Trophoblast cell (in vitro differentiated cells and primary cell): ENCODE results near the gene NACA2.
"Not testable (repeated sequence)": the region's sequence is repeated elsewhere in the genome, so short reads cannot be mapped to it uniquely, and the experiment has no call there.

Experiments used
- DNase-seq, 2 donors: peaks; one replicate each; pipeline ENCODE4 v3.0.0-alpha.2; 2016
- H2AFZ ChIP-seq: 2 replicates; pipeline ENCODE4 v1.6.1; 2013; ENCODE audit warnings: low read length, moderate library complexity, mild to moderate bottlenecking; ENCODE audit not compliant: insufficient read depth, poor library complexity
- H2AK5ac ChIP-seq: 2 replicates; pipeline ENCODE4 v1.6.1; 2013; ENCODE audit warnings: mild to moderate bottlenecking, low read length
- H2BK120ac ChIP-seq: 2 replicates; pipeline ENCODE4 v1.6.1; 2013; ENCODE audit warnings: low read length, mild to moderate bottlenecking, moderate library complexity; ENCODE audit not compliant: insufficient read depth, poor library complexity
- H2BK12ac ChIP-seq: 2 replicates; pipeline ENCODE4 v1.6.1; 2013; ENCODE audit warnings: mild to moderate bottlenecking, low read length, moderate library complexity
- H2BK5ac ChIP-seq: 2 replicates; pipeline ENCODE4 v1.6.1; 2013; ENCODE audit warnings: low read length, low read depth, moderate library complexity, mild to moderate bottlenecking; ENCODE audit not compliant: poor library complexity
- H3K14ac ChIP-seq: 2 replicates; pipeline ENCODE4 v1.6.1; 2013; ENCODE audit warnings: mild to moderate bottlenecking, low read length
- H3K18ac ChIP-seq: 2 replicates; pipeline ENCODE4 v1.6.1; 2013; ENCODE audit warnings: mild to moderate bottlenecking, low read length
- H3K23ac ChIP-seq: 2 replicates; pipeline ENCODE4 v1.6.1; 2013; ENCODE audit warnings: low read length
- H3K27ac ChIP-seq: 2 replicates; pipeline ENCODE4 v1.5.1; 2013; ENCODE audit warnings: low read depth, mild to moderate bottlenecking, inconsistent platforms, low read length, moderate library complexity
- H3K27me3 ChIP-seq: 2 replicates; pipeline ENCODE4 v1.6.1; 2013; ENCODE audit warnings: inconsistent platforms, mild to moderate bottlenecking, low read length, moderate library complexity; ENCODE audit not compliant: insufficient read depth
- H3K36me3 ChIP-seq, 2 experiments: 1 replicate in 1 of 2; 2 replicates in 1 of 2; pipeline ENCODE4 v1.6.1; 2013; ENCODE audit warnings: low read length in 2 of 2, mild to moderate bottlenecking in 2 of 2, moderate library complexity in 1 of 2; ENCODE audit not compliant: insufficient read depth in 2 of 2, control insufficient read depth in 1 of 2
- H3K4ac ChIP-seq: 2 replicates; pipeline ENCODE4 v1.6.1; 2013; ENCODE audit warnings: low read depth, mild to moderate bottlenecking, low read length, moderate library complexity
- H3K4me1 ChIP-seq, 2 experiments: 1 replicate in 1 of 2; 2 replicates in 1 of 2; pipeline ENCODE4 v1.6.1; 2013; ENCODE audit warnings: low read length in 2 of 2, mild to moderate bottlenecking in 2 of 2, moderate library complexity in 1 of 2; ENCODE audit not compliant: insufficient read depth in 2 of 2, control insufficient read depth in 1 of 2
- H3K4me2 ChIP-seq: 2 replicates; pipeline ENCODE4 v1.6.1; 2013; ENCODE audit warnings: inconsistent platforms, mild to moderate bottlenecking, low read length, moderate library complexity
- H3K4me3 ChIP-seq: 2 replicates; pipeline ENCODE4 v1.5.1; 2013; ENCODE audit warnings: mild to moderate bottlenecking, low read depth, low read length, inconsistent platforms
- H3K79me1 ChIP-seq: one replicate; pipeline ENCODE4 v1.6.1; 2013; ENCODE audit warnings: low read length
- H3K79me2 ChIP-seq: 2 replicates; pipeline ENCODE4 v1.6.1; 2013; ENCODE audit warnings: low read length, mild to moderate bottlenecking; ENCODE audit not compliant: control insufficient read depth, insufficient read depth, poor library complexity
- H3K9ac ChIP-seq: 2 replicates; pipeline ENCODE4 v1.6.1; 2013; ENCODE audit warnings: mild to moderate bottlenecking, low read length
- H3K9me3 ChIP-seq: 2 replicates; pipeline ENCODE4 v1.6.1; 2013; ENCODE audit warnings: low read depth, mild to moderate bottlenecking, control low read depth, inconsistent platforms, low read length; ENCODE audit not compliant: insufficient read depth
- H4K12ac ChIP-seq: 2 replicates; pipeline ENCODE4 v1.6.1; 2013; ENCODE audit warnings: low read depth, mild to moderate bottlenecking, low read length, moderate library complexity
- H4K8ac ChIP-seq: 2 replicates; pipeline ENCODE4 v1.6.1; 2013; ENCODE audit warnings: low read depth, mild to moderate bottlenecking, low read length, moderate library complexity
- H4K91ac ChIP-seq: one replicate; pipeline ENCODE4 v1.6.1; 2013; ENCODE audit warnings: low read depth, mild to moderate bottlenecking, low read length, moderate library complexity
- WGBS: extraction: QIAGEN DNeasy Blood & Tissue Kit; methylation state at CpG from one replicate; pipeline ENCODE4 v1.1.7; 2013; ENCODE audit warnings: missing lambda C conversion rate; ENCODE audit not compliant: insufficient read length, insufficient coverage; ENCODE audit errors: extremely low coverage; 5-methylcytosine and 5-hydroxymethylcytosine counted together

Gene NACA2

DNA sequence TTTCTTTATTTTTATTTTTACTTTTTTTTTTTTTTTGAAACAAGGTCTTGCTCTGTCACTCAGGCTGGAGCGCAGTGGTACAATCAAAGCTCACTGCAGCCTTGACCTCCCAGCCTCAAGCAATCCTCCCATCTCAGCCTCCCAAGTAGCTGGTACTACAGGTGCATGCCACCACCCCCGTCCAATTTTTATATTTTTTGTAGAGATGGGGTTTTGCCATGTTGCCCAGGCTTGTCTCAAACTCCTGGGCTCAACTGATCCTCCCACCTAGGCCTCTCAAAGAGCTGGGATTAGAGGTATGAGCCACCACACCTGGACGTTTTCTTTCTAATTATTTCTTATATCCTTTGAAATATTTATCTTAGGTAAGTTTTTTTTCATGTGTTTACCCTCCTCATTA lies 4.4 kb downstream of the NACA2 start:
- not testable (repeated sequence) for H3K79me1 ChIP-seq, H3K27ac ChIP-seq, DNase-seq, H2BK5ac ChIP-seq, H3K9me3 ChIP-seq, H3K4ac ChIP-seq, H3K4me1 ChIP-seq, H4K91ac ChIP-seq, H3K18ac ChIP-seq, H3K4me2 ChIP-seq, H3K27me3 ChIP-seq, H3K9ac ChIP-seq, H3K4me3 ChIP-seq, H4K8ac ChIP-seq, H2BK12ac ChIP-seq, H2AFZ ChIP-seq, H2BK120ac ChIP-seq, H3K14ac ChIP-seq, H3K23ac ChIP-seq, H4K12ac ChIP-seq, H3K36me3 ChIP-seq, H3K79me2 ChIP-seq, H2AK5ac ChIP-seq
- no CpG with 5 or more reads among the region's 3 CpGs for WGBS

DNA sequence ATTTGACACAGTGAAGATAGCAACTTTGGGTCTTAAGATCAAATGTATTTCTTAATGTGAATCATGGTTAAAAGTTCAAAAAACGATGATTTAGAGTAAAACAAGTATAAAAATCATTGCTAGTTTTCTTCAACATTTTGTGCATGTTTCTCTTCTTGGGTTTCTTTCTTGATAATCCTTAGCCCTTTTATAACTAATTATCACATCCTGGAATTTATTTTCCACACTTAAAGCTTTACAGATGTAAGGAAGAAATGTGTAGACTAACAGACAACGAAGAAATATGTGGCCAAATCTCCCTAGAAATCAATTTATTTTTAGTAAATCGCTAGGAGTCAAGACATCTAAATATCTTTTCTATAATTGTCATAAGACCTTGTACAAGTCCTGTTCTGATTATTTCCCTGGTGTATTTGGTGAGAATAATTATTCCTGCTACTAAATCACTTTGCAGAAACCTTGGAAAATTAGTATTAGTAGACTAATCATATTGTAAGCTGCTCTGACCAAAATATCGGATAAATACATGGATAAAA lies 4.9 kb downstream of the NACA2 start:
- Histone ChIP-seq H2BK12ac (no peak overlapping the region), H3K4ac (no peak overlapping the region), H2BK5ac (no peak overlapping the region), H2AK5ac (no peak overlapping the region), H3K36me3 (no peaks in the 10 kb centered on the region), H3K9me3 (peaks cover 2% of the 10 kb centered on the region), H4K91ac (no peak overlapping the region), H3K27ac (no peak overlapping the region), H2AFZ (no peak overlapping the region), H3K4me3 (no peak overlapping the region), H3K18ac (no peak overlapping the region), H3K4me1 (no peaks in the 10 kb centered on the region), H3K23ac (no peak overlapping the region), H2BK120ac (no peak overlapping the region), H4K12ac (no peak overlapping the region), H4K8ac (no peak overlapping the region), H3K79me2 (no peaks in the 10 kb centered on the region), H3K9ac (no peak overlapping the region), H3K79me1 (no peaks in the 10 kb centered on the region), H3K27me3 (no peaks in the 10 kb centered on the region), H3K14ac (no peak overlapping the region), H3K4me2 (no peak overlapping the region)
- DNase-seq, result no peak
- no CpG with 5 or more reads among the region's 4 CpGs for WGBS

DNA sequence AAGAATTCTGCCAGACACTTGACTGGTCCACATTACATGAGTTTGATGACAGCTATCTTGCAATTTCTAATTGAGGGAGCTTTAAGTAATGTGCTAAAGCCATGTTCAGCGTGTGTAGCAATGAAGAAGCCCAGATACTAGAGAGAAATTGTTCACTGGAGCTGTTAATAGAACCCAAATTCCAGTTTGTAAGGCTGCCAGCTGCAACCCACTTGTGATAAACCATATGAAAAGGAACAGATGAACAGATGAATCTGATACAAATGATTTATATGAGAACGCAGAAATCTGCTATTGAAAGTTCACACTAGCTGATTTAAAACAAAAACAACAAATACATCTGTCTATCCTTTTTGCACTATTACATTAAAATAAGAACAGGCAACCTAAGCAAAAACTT lies 6.2 kb downstream of the NACA2 start:
- no peak overlapping the region for H3K4me2 ChIP-seq
- WGBS, result no CpG with 5 or more reads among the region's 2 CpGs
- no peak overlapping the region for H3K14ac ChIP-seq
- no peak overlapping the region for H2BK5ac ChIP-seq
- H2AK5ac ChIP-seq, result no peak overlapping the region
- H3K18ac ChIP-seq, result no peak overlapping the region
- H3K9me3 ChIP-seq, result no peaks in the 10 kb centered on the region
- H3K4me1 ChIP-seq, result no peaks in the 10 kb centered on the region
- no peak overlapping the region for H3K9ac ChIP-seq
- H3K27me3 ChIP-seq, result no peaks in the 10 kb centered on the region
- no peak overlapping the region for H3K23ac ChIP-seq
- H3K4ac ChIP-seq, result no peak overlapping the region
- no peak overlapping the region for H3K4me3 ChIP-seq
- no peaks in the 10 kb centered on the region for H3K36me3 ChIP-seq
- H2BK120ac ChIP-seq, result no peak overlapping the region
- H2AFZ ChIP-seq, result no peak overlapping the region
- no peak overlapping the region for H3K27ac ChIP-seq
- no peak for DNase-seq
- no peak overlapping the region for H4K8ac ChIP-seq
- no peaks in the 10 kb centered on the region for H3K79me1 ChIP-seq
- no peak overlapping the region for H2BK12ac ChIP-seq
- no peak overlapping the region for H4K91ac ChIP-seq
- no peak overlapping the region for H4K12ac ChIP-seq
- no peaks in the 10 kb centered on the region for H3K79me2 ChIP-seq

DNA sequence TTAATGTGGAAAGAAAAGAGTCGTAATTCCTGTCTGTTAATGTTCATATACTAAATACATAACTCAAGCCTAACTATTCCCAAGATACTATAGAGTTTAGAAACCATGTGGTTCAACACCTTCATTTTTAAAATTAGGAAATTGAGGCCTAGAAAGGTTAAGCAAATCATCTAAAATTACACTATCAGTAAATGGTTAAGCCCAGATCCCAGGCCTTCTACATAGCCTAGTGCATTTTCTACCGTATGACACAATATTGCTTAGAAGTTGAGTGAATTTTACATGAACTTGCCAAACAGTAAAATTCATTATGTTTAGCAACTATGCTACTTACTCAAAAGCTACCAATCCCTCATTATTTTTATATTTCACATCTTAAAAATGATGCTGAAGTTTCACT lies 6.8 kb downstream of the NACA2 start:
- H3K9me3 ChIP-seq, result no peaks in the 10 kb centered on the region
- no peak overlapping the region for H3K27ac ChIP-seq
- H3K9ac ChIP-seq, result no peak overlapping the region
- H2BK12ac ChIP-seq, result no peak overlapping the region
- H3K4me3 ChIP-seq, result no peak overlapping the region
- no peaks in the 10 kb centered on the region for H3K79me2 ChIP-seq
- H4K8ac ChIP-seq, result no peak overlapping the region
- H3K4me1 ChIP-seq, result no peaks in the 10 kb centered on the region
- H3K4ac ChIP-seq, result no peak overlapping the region
- H2AFZ ChIP-seq, result no peak overlapping the region
- no peak overlapping the region for H3K4me2 ChIP-seq
- no peaks in the 10 kb centered on the region for H3K36me3 ChIP-seq
- H2BK5ac ChIP-seq, result no peak overlapping the region
- H2BK120ac ChIP-seq, result no peak overlapping the region
- H4K12ac ChIP-seq, result no peak overlapping the region
- no peak overlapping the region for H3K23ac ChIP-seq
- no peak overlapping the region for H2AK5ac ChIP-seq
- no peaks in the 10 kb centered on the region for H3K79me1 ChIP-seq
- no CpG with 5 or more reads among the region's 2 CpGs for WGBS
- no peak overlapping the region for H4K91ac ChIP-seq
- H3K18ac ChIP-seq, result no peak overlapping the region
- H3K27me3 ChIP-seq, result no peaks in the 10 kb centered on the region
- no peak for DNase-seq
- no peak overlapping the region for H3K14ac ChIP-seq
